Aorta (tissue), 5 donors: ENCODE results near the gene AUTS2. TPM values are rescaled to one million over a fixed set of nuclear protein-coding genes. Genes with fewer than 3 reads are reported as not detected.

Source experiments
- ATAC-seq: fragments of 200-7000 bp; cut with Tn5 transposase; one replicate; pipeline ENCODE4 v1.9.1; 2022; ENCODE audit warnings: moderate library complexity; ENCODE audit not compliant: low FRiP score
- DNase-seq, 2 donors: peaks; one replicate each; pipeline ENCODE4 v3.0.0-alpha.2; 2020
- H3K27ac ChIP-seq, 2 donors: one replicate each; pipeline ENCODE4 v1.5.1; 2013; ENCODE audit warnings: low read length in 2 of 2, mild to moderate bottlenecking in 2 of 2, moderate library complexity in 2 of 2, control low read depth in 1 of 2, inconsistent platforms in 1 of 2, low read depth in 1 of 2
- H3K27me3 ChIP-seq, 2 donors: one replicate each; pipeline ENCODE4 v1.6.1; 2013; ENCODE audit warnings: control low read depth in 1 of 2, low read length in 1 of 2, mild to moderate bottlenecking in 1 of 2, moderate library complexity in 1 of 2; ENCODE audit not compliant: insufficient read depth in 2 of 2, control insufficient read depth in 1 of 2
- H3K36me3 ChIP-seq, 2 donors: one replicate each; pipeline ENCODE4 v1.6.1; 2013; ENCODE audit warnings: control low read depth in 1 of 2, low read length in 1 of 2, mild to moderate bottlenecking in 1 of 2; ENCODE audit not compliant: insufficient read depth in 2 of 2, control insufficient read depth in 1 of 2
- H3K4me1 ChIP-seq, 2 donors: one replicate each; pipeline ENCODE4 v1.6.1; 2013; ENCODE audit warnings: low read length in 2 of 2, control low read depth in 1 of 2, mild to moderate bottlenecking in 1 of 2, moderate library complexity in 1 of 2; ENCODE audit not compliant: insufficient read depth in 2 of 2, control insufficient read depth in 1 of 2
- H3K4me3 ChIP-seq, 2 donors: one replicate each; pipeline ENCODE4 v1.5.1; 2013; ENCODE audit warnings: low read length in 2 of 2, control low read depth in 1 of 2, mild to moderate bottlenecking in 1 of 2
- H3K9me3 ChIP-seq: one replicate; pipeline ENCODE4 v1.6.1; 2013; ENCODE audit warnings: mild to moderate bottlenecking, low read length; ENCODE audit not compliant: control insufficient read depth
- WGBS, 2 donors: extraction: QIAGEN DNeasy Blood & Tissue Kit; methylation state at CpG; one replicate each; pipeline ENCODE4 v1.1.7; 2013; 5-methylcytosine and 5-hydroxymethylcytosine counted together
- intact Hi-C, 2 donors: fragments of 100-400 bp; cut with DNase I; formaldehyde crosslinking; loops; one replicate each; pipeline versions ENCODE4 v1.14.2 to v1.15.0; 2022
- polyA plus RNA-seq, 2 donors: library from polyadenylated mRNA; stranded (reverse); fragments of 200-250 nt; gene quantifications; one replicate each; pipeline ENCODE4 v1.2.3, GENCODE V29; 2013
- total RNA-seq, 2 donors: library from RNA; stranded (reverse); fragmentation: NEBNext Ultra II Directional; extraction: Animal tissue kit (Norgen Biotek cat#: 25700); gene quantifications; one replicate each; pipeline ENCODE4 v1.2.1, GENCODE V29; 2021
- donor health status: healthy with polysubstance abuse.
- donor health status: Bipolar disorder and iron deficiency.
- donor health status: DM: no; HTN: no; CAD: no.
- donor health status: DM: no; HTN: no; CAD: no.
- donor health status: DM: yes; HTN: yes; CAD: no.

The AUTS2 gene
- total and polyA plus RNA-seq, 4 donors: 3.9 to 102 (median 57.0) TPM

DNA sequence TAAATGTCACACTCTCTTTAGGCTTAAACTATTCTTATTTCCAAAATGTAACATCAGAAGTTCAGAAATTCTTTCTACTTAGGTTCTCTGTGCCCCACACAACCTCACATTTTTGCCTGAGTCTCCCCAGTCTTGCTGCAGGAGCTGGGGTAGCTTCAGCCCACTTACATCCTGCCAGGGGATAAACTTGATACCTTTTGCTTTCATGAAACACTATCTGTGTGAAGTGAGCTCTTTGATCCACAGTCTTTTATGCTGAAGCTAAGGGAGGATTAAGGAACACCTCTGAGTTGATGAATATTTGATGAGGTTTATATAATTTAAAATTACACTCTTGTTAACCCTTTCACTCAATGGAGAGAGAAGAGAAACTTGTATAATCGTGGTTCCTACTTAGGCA, 341.0 kb downstream of the AUTS2 start:
- intact Hi-C loops: no loop called here
- Histone ChIP-seq H3K27me3 (no peaks in the 10 kb centered on the region), H3K4me3 (no peak overlapping the region), H3K27ac (no peak overlapping the region), H3K4me1 (no peaks in the 10 kb centered on the region), H3K36me3 (no peaks in the 10 kb centered on the region), H3K9me3 (no peaks in the 10 kb centered on the region)
- WGBS, 2 donors: 90 to 100% methylated on average over 1 of the region's 1 CpG
- DNase-seq (no peak), ATAC-seq (no peak)

- Histone ChIP-seq H3K27ac (no peak overlapping the region), H3K36me3 (no peaks in the 10 kb centered on the region), H3K9me3 (no peaks in the 10 kb centered on the region), H3K27me3 (no peaks in the 10 kb centered on the region), H3K4me1 (no peaks in the 10 kb centered on the region), H3K4me3 (no peak overlapping the region)
- ATAC-seq (no peak), DNase-seq (no peak)
- 90 to 92% methylated on average over 7 of the region's 7 CpGs for WGBS, 2 donors
- intact Hi-C loops: no loop called here
These were observed 342.9 kb downstream of the AUTS2 start for GRCh38 chr7:69941077-69941651.

DNA sequence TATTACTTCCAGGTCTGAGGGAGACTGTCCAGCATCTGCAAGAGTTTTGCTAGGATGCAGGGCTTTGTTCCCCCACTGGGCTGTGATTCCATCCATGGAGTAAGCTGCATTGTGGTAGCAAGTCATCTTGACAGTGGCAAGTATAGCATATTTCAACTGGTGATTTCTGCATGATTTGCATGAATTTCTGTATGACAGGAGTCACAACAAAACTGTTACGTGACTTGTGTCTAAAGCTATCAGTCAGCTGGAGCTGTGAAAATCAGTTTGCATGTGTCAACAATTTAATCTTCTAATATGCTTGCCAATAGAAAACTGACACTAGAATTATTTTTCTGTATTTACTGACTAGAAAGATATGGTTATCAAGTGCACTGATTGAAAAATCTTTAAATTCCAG, 344.3 kb downstream of the AUTS2 start:
- Histone ChIP-seq H3K27me3 (no peaks in the 10 kb centered on the region), H3K4me1 (no peaks in the 10 kb centered on the region), H3K9me3 (no peaks in the 10 kb centered on the region), H3K27ac (no peak overlapping the region), H3K4me3 (no peak overlapping the region), H3K36me3 (no peaks in the 10 kb centered on the region)
- WGBS, 2 donors: 97% methylated on average over 1 of the region's 1 CpG
- DNase-seq: no peak
- intact Hi-C loops: no loop called here
- ATAC-seq: no peak

- ATAC-seq (no peak), DNase-seq (no peak)
- intact Hi-C loops: no loop called here
- WGBS, 2 donors: 84 to 91% methylated on average over 5 of the region's 5 CpGs
- no peaks in the 10 kb centered on the region for H3K27me3 ChIP-seq
- no peaks in the 10 kb centered on the region for H3K9me3 ChIP-seq
- no peak overlapping the region for H3K27ac ChIP-seq
- no peak overlapping the region for H3K4me3 ChIP-seq
- H3K4me1 ChIP-seq: no peaks in the 10 kb centered on the region
- H3K36me3 ChIP-seq: no peaks in the 10 kb centered on the region
These were observed 348.6 kb downstream of the AUTS2 start for GRCh38 chr7:69946901-69947300.

DNA sequence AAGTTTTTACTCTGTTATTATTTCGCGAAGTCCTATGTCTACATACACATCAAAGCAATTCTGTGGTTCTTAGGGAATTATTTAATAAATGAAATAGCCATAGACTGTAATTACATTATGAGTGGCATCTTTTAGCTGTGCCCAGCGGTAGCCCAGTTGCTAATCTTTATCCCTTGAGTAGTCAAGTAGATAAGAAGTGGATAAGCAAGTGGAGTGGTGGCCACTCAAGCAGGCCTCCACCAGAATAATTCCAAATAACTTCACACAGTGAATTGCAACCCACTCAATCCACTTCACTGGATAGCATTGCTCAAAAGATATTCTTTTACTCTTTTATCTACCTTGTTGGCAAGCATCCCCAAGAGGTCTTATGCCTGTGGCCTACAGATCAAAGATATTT, 349.7 kb downstream of the AUTS2 start:
- Histone ChIP-seq H3K4me1 (no peaks in the 10 kb centered on the region), H3K27ac (no peak overlapping the region), H3K4me3 (no peak overlapping the region), H3K27me3 (no peaks in the 10 kb centered on the region), H3K36me3 (no peaks in the 10 kb centered on the region), H3K9me3 (no peaks in the 10 kb centered on the region)
- ATAC-seq (no peak), DNase-seq (no peak)
- WGBS, 2 donors: 94% methylated on average over 3 of the region's 3 CpGs
- intact Hi-C loops: no loop called here

- DNase-seq (no peak), ATAC-seq (no peak)
- no peaks in the 10 kb centered on the region for H3K36me3 ChIP-seq
- H3K27me3 ChIP-seq: no peaks in the 10 kb centered on the region
- 75 to 83% methylated on average over 2 of the region's 2 CpGs for WGBS, 2 donors
- no peak overlapping the region for H3K4me3 ChIP-seq
- H3K4me1 ChIP-seq: no peaks in the 10 kb centered on the region
- no peak overlapping the region for H3K27ac ChIP-seq
- intact Hi-C loops: no loop called here
- no peaks in the 10 kb centered on the region for H3K9me3 ChIP-seq
These were observed 350.8 kb downstream of the AUTS2 start for GRCh38 chr7:69949122-69949521.

DNA sequence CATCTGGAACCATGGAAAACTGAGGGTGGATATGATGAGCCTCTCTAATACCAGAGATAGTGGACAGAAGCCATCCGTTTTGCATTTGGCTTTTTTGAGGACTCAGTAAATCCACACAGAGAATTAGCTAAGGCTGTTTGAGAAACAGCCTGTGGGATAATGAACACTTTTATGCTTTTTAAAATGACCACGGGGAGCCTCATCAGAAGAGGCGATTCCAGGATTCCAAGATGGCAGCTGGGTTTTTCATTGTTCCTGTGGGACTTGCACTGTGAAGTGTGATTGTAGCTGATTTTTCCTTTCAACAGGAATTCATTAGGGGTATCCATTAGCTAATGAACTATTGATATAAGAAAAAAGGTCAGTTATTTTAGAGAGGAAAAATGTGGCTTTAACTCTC, 353.2 kb downstream of the AUTS2 start:
- Histone ChIP-seq H3K27me3 (no peaks in the 10 kb centered on the region), H3K4me1 (no peaks in the 10 kb centered on the region), H3K9me3 (no peaks in the 10 kb centered on the region), H3K27ac (no peak overlapping the region), H3K4me3 (no peak overlapping the region), H3K36me3 (no peaks in the 10 kb centered on the region)
- intact Hi-C loops: no loop called here
- 85 to 93% methylated on average over 3 of the region's 3 CpGs for WGBS, 2 donors
- ATAC-seq (no peak), DNase-seq (no peak)

- no peak overlapping the region for H3K4me3 ChIP-seq
- no peaks in the 10 kb centered on the region for H3K27me3 ChIP-seq
- no peaks in the 10 kb centered on the region for H3K36me3 ChIP-seq
- no peak overlapping the region for H3K27ac ChIP-seq
- intact Hi-C loops: no loop called here
- no peak for ATAC-seq
- no peak for DNase-seq
- H3K4me1 ChIP-seq: no peaks in the 10 kb centered on the region
- 54 to 56% methylated on average over 6 of the region's 6 CpGs for WGBS, 2 donors
- H3K9me3 ChIP-seq: no peaks in the 10 kb centered on the region
These were observed 355.1 kb downstream of the AUTS2 start for GRCh38 chr7:69953136-69954067.

GRCh38 chr7:69956541-69956940, 358.3 kb downstream of the AUTS2 start:
- no peaks in the 10 kb centered on the region for H3K4me1 ChIP-seq
- H3K4me3 ChIP-seq: no peak overlapping the region
- no peak overlapping the region for H3K27ac ChIP-seq
- 93 to 94% methylated on average over 6 of the region's 6 CpGs for WGBS, 2 donors
- no peaks in the 10 kb centered on the region for H3K9me3 ChIP-seq
- no peaks in the 10 kb centered on the region for H3K36me3 ChIP-seq
- ATAC-seq: no peak
- intact Hi-C loops: no loop called here
- no peak for DNase-seq
- H3K27me3 ChIP-seq: no peaks in the 10 kb centered on the region
